Measurements from ENCODE around the gene INAVA. TPM values are rescaled to one million over a fixed set of nuclear protein-coding genes. Genes with fewer than 3 reads are reported as not detected.
A peak's percentile ranks its signal among the peaks of the same experiment; 100 is the strongest.

The INAVA gene
- total RNA-seq, 1 experiment from 2014 or later, result 41.2 TPM

DNA sequence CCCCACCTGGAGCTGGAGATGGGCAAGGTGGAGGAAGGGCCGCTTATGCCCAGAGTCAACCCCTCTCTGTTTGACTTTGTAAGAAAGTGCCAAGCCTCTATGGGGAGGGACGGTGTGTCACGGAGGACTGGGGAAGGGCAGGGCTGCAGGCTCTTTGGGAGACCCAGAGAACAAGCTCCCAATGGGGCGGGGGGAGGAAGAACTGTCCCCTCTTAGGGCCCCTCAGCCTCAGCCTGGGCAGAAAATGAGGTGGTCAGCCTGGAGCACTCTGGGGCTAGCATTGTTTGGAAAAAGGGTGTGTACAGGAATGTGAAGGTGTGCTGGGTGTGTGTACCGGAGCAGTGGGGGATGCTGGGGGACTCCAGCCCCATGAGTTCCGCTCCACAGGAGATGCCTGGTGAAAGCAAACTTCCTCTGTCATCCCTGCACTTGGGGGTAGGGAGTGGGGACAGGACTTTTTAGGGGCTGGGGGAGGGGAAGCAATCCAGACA is 1.2 kb upstream of the INAVA start:
- H3K27me3 Mint-ChIP-seq (ENCODE audit: low read depth), result peaks cover 3% of the 10 kb centered on the region; the same call in 1 of the 2 replicates
- DNase-seq (ENCODE audit: low spot score) (no peak), ATAC-seq (no peak; the same call in none of the 2 replicates)
- H3K36me3 Mint-ChIP-seq, result peaks cover 6% of the 10 kb centered on the region; the same call in 1 of the 2 replicates
- peaks cover 73% of the 10 kb centered on the region for H3K4me1 Mint-ChIP-seq
- H3K27ac Mint-ChIP-seq, result peak overlapping the region; percentile 80
- POLR2A ChIA-PET, result no interaction called here
- CTCF ChIA-PET, result interaction anchor here (1.5 to 4.8 kb wide), 5 partner anchors 20 to 79 kb away, joined by 4 to 23 read pairs (median 14); partner anchors contain the start of gene GPR25
- TF ChIP-seq E2F5 (CRISPR knock-in tag; IDR thresholded peaks at IDR 0.05) (no peak), JUN (CRISPR knock-in tag; IDR thresholded peaks at IDR 0.05) (no peak), E2F4 (CRISPR knock-in tag; IDR thresholded peaks at IDR 0.05; ENCODE audit: borderline replicate concordance, low read depth) (no peak), ATF6 (CRISPR knock-in tag; IDR thresholded peaks at IDR 0.05) (no peak), ZNF138 (CRISPR knock-in tag; conservative IDR thresholded peaks at IDR 0.05) (no peak), HMGA2 (CRISPR knock-in tag; IDR thresholded peaks at IDR 0.05) (no peak), ELF4 (CRISPR knock-in tag; IDR thresholded peaks at IDR 0.05; ENCODE audit: low read depth) (no peak), MAX (CRISPR knock-in tag; IDR thresholded peaks at IDR 0.05) (no peak), ZNF232 (CRISPR knock-in tag; IDR thresholded peaks at IDR 0.05) (no peak)
- TF ChIP-seq, protein P1, sequence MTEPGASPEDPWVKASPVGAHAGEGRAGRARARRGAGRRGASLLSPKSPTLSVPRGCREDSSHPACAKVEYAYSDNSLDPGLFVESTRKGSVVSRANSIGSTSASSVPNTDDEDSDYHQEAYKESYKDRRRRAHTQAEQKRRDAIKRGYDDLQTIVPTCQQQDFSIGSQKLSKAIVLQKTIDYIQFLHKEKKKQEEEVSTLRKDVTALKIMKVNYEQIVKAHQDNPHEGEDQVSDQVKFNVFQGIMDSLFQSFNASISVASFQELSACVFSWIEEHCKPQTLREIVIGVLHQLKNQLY (CRISPR knock-in tag; IDR thresholded peaks at IDR 0.05), result no peak
- peak overlapping the region; percentile 88 for H3K4me3 Mint-ChIP-seq
- H3K9me3 Mint-ChIP-seq, result no peaks in the 10 kb centered on the region

GRCh38 chr1:200895443-200895789 is 716 bp downstream of the INAVA start:
- Mint-ChIP-seq H3K27ac (peak overlapping the region; percentile 57; the same call in 1 of the 2 replicates), H3K9me3 (no peaks in the 10 kb centered on the region), H3K4me1 (peaks cover 65% of the 10 kb centered on the region), H3K4me3 (0 out of 2 replicates have a peak overlapping the region, but pooled peaks have one; percentile 6), H3K36me3 (peaks cover 22% of the 10 kb centered on the region), H3K27me3 (ENCODE audit: low read depth) (no peaks in the 10 kb centered on the region)
- TF ChIP-seq, protein P2, sequence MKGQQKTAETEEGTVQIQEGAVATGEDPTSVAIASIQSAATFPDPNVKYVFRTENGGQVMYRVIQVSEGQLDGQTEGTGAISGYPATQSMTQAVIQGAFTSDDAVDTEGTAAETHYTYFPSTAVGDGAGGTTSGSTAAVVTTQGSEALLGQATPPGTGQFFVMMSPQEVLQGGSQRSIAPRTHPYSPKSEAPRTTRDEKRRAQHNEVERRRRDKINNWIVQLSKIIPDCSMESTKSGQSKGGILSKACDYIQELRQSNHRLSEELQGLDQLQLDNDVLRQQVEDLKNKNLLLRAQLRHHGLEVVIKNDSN (CRISPR knock-in tag; IDR thresholded peaks at IDR 0.05), result no peak
- no peak for TF ChIP-seq NR1H2 (CRISPR knock-in tag; IDR thresholded peaks at IDR 0.05)
- TF ChIP-seq, protein P3, sequence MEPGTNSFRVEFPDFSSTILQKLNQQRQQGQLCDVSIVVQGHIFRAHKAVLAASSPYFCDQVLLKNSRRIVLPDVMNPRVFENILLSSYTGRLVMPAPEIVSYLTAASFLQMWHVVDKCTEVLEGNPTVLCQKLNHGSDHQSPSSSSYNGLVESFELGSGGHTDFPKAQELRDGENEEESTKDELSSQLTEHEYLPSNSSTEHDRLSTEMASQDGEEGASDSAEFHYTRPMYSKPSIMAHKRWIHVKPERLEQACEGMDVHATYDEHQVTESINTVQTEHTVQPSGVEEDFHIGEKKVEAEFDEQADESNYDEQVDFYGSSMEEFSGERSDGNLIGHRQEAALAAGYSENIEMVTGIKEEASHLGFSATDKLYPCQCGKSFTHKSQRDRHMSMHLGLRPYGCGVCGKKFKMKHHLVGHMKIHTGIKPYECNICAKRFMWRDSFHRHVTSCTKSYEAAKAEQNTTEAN (CRISPR knock-in tag; IDR thresholded peaks at IDR 0.05), result no peak
- TF ChIP-seq ZNF416 (CRISPR knock-in tag; IDR thresholded peaks at IDR 0.05), result no peak
- ChIA-PET POLR2A (interaction anchor here (1.0 kb wide), 1 partner anchor 333 kb away, joined by 7 read pairs; no protein-coding TSS in a partner anchor), CTCF (interaction anchor here (0.6 to 4.8 kb wide), 12 partner anchors 11 to 336 kb away, joined by 3 to 23 read pairs (median 3); no protein-coding TSS in a partner anchor)
- ATAC-seq (no peak; the same call in 1 of the 2 replicates), DNase-seq (ENCODE audit: low spot score) (no peak)

Data from WTC11 (cell line).